CD4-positive, alpha-beta T cell treated with Interferon alpha-2 for 1 hour (primary cell): ENCODE data around the gene ACOXL.
A peak's percentile ranks its signal among the peaks of the same experiment; 100 is the strongest.

Experiments
- DNase-seq, 2 donors: peaks; one replicate each; pipeline ENCODE4 v3.0.0-alpha.2; 2020 to 2022

ACOXL gene

DNA sequence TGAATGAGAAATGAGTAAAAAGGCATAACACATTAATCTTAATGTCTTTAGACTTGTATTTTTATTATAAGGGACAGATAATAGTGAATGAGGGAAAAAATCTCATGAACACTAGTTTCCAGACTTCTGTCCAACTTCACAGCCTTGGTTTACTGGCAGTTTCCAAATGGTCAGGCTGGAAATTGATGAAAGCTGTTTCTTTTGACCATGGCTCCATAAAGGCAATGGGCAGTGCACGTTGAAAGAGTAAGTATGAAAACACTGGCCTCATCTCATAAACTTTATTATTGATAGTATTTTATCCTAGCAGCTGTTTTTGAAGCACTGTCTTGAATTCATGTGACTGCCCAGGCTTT lies 411.4 kb downstream of the ACOXL start:
- no peak for DNase-seq

DNA sequence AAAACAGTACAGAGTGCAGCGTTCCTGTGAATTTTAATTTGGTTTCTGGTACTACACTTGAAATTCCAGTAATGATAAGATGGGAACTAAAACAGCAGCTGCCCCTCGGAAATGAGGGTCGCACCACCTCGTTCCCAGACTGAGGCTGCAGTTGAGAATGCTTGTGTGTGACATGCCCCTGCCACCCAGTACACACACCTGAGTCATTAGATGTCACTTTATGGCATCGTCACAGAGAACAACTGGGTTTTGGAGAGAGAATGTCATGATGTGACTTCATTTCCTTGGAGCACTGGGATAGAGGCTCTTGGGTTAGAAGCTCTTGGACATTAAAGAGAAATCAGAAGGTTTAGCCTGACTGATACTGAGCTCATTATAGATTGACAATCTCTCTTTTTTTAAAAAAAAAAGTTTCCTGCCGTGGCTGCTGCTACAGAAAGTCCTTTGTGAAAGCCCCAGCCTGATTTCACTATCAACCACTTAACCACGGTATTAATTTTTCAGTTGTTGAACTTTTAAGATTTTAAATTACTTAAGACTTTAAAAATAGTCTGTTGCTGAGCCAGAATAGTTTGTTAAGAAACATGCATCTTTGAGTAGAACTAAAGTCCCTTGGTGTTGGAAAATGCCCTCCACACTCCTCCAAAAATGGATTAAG lies 412.9 kb downstream of the ACOXL start:
- DNase-seq = no peak

DNA sequence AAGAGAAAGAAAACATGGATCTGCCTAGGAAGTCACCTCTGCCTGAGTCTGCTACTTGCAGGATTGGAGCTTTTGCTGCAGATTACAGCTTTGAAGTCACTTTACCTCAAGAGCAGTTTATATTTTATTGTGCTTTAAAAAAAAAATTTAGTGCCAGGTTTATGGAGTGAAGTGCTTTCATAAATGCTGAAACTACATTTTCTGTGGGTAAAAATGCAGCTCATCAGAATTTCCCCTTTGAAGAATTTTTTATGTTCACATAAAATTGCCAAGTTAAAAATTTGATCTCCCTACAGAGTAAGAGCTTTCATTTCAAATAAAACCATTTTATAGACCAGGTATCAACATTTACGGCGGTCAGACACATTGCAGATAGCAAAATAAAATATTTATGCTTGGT lies 413.6 kb downstream of the ACOXL start:
- no peak for DNase-seq

DNA sequence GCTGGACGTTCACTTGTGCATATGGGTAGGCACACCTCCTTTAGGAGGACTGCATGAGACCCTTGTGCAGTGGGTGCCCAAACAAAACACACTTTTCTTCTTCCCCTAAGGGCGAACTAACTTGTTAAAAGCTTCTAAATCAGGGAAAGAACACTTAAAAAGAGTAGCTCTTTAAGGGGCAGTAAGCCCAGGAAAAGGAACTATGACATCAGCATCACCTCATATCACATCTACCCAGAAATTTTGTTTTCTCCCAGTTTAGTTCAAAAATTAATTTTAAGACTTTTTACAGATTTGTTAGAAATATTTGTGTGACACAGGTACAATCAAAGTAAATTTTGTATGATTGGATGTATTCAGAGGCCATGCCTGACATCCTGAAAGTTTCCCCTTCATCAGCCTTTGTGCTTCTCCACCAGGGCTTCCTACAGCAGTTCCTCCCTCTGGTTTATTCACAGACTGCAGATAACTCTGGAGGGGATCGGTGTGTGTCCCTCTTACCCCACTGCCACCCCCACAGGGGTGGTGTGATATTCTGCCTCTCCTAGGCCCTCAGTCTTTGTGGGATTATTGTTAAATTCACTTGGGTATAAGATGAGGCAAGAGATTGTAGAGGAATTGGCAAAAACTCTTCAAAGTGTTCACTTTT lies 416.0 kb downstream of the ACOXL start:
- DNase-seq = no peak

DNA sequence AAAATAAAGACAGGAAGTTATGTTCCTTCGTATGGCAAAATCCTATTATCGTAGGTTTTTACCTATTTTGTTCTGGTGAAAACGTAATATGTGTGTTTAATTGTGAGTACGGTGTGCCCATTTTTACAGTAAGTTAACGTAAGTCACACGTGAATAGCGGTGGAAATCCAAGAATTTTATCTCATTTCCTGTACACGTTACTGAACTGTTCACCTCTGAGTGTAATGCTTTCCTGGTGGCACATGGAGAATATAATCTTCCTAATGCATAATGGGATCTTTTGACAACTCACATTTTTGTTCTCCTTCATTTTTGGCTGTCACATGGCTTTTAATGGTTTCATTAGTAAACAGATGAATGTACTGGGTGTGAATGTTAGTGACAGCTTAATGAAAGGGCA lies 416.6 kb downstream of the ACOXL start:
- no peak for DNase-seq

DNA sequence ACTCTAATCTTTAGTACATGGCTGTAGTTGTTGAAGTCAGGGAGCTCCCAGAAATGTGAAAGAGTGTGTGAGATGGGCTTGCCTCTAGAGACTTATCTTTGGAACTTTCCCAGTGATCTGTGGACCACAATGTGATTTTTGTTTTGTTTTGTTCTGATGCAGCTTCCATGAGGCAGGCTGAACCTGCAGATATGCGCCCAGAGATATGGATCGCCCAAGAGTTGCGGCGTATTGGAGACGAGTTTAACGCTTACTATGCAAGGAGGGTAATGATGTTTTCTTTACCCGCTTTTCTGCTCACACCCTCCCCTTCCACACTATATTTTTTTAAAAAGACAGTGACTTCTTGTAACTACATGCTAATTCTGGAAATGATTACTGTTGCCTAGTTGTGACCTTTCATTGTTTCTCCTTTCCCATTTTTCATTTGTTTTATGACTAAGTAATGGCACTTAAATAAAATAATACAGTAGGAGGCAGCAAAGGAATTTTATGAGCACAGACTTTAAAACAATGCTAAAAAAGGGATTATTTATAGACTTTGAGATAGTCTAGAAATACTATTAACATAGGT lies 417.6 kb downstream of the ACOXL start:
- no peak for DNase-seq

DNA sequence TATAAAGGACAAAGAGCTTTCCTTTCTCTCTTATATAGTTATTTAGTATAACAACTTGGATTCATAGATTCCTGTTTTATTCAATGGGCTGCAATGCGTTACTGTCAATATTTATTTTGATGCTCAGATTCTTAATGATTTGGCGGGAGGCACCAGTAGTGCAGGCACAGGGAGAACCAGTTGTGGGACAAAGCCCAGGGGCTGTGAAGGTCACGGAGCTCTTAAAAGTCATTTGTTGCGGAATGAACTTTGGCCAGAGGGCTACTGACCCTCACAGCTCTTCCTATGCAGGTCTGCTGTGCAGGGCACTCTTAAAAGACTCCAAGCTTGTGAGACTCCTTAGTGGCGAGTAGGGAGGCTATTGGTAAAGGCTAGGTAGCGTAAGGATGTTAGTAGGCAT lies 422.4 kb downstream of the ACOXL start:
- no peak for DNase-seq

DNA sequence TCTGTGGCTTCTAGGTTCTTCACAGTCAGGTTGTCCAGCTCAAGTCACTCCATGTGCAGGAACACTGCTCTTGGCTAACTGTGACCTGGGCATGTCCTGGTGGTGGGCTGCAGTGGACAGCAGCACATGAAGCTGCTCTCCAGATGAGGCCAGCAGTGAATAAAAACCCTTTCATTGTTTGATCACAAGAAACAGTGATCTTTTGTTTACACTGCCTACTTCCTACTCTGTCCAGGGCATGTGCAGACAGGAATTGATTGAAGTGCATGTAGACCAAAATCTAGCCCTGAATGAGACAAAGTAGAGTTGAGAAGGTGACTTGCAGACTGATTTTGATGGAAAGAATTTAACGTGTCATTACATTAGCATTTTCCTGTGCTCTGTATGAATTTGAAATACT lies 423.2 kb downstream of the ACOXL start:
- no peak for DNase-seq

DNA sequence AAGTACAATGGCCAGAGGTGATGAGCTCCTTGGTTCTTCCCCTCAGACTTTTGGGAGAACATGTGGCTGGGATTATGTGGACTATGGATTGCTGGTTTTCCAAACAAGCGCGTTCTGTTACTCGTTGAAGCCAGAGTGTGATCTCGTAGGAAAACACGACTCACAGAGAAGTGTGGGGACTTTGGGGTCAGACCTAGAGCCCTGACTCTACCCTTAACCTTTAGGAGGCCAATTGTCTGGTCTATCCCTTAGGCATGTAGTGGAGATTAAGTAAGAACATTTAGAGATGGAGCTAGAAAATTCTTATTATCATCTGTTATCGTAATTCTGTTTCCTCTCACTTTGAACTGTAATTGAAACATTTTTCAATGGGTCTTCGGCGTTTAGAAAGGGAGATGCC lies 424.2 kb downstream of the ACOXL start:
- DNase-seq = no peak

DNA sequence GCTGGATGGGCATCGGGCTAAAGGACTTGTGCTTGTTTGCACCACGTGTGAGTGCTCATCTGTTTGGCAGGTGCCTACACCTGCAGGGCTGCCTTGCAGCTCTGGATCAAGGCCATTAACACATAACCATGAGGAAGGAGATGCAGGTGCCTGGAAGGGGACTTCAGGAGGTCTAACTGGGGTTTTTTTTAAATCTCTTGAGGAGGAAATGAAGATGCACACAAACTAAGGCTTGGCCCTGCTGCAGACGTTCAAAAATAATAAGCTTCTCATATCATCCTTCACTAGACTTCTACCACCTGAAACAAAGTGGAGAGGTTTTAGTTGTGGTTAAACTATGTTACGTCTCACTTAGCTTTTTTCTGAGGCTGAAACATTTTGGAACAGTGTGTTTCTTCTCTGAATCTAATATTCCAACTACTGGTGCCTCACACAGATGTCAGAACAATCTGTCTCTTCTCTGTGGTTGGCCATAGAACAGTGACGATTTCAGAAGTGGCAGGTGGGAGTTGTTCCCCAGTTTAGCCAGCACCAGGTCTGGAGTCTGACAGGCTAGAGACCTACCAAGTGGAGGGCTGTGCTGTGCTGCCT lies 424.8 kb downstream of the ACOXL start:
- peak in 1 of 2 donors; percentile 19 for DNase-seq

DNA sequence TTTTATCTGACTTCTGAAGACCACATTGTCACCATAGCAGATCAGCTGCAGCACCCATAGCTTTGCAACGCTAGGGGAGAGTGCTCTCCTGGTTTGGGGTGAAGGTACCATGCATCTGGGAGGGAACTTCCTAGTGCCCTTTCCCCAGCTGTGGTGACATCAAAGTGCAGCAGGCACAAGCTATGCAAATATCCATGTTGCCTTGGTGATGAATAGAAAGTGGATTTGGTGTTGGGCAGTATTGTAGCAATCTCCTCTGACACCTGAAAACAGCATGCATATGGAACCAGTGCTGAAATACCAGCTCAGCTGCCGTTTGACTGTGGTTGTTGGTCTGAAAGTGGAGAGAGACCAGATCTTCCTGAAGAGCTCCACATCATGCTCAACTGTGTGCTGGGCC lies 425.4 kb downstream of the ACOXL start:
- peak in 1 of 2 donors; percentile 37 for DNase-seq

DNA sequence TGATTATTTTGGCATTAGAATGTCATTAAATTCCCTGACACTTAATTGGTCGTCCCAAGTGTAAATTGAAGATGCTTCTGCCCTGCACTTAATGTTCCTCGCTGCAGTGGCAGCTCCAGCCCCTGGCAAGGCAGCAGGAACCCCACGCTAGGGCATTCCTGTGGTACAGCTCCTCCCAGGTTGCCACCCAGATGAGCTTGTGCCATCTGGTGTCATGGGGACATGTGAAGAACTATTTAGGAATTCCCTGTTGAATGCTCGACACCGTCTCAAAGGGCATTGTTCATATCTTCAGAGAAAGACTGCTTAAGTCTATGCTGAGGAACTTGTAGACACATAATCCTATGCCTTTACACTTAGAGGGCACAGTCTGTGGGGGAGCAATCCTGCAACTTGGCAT lies 427.3 kb downstream of the ACOXL start:
- DNase-seq = no peak

DNA sequence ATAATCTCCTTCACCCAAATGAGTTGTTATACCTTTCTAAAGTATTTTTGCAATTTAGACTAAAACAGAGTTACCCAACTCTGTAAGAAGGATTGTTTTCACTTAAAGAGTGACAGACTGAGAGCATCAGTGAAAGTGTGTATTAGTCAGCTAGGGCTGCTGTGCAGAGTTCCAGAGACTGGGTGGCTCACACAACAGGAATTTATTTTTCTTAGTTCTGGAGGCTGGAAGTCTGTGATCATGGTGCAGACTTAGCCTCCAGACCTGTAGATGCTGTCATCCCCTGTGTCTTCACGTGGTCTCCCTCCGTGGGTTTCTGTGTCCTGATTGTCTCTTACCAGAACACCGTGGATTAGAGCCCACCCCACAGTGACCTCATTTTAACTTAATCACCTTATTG lies 428.4 kb downstream of the ACOXL start:
- no peak for DNase-seq

DNA sequence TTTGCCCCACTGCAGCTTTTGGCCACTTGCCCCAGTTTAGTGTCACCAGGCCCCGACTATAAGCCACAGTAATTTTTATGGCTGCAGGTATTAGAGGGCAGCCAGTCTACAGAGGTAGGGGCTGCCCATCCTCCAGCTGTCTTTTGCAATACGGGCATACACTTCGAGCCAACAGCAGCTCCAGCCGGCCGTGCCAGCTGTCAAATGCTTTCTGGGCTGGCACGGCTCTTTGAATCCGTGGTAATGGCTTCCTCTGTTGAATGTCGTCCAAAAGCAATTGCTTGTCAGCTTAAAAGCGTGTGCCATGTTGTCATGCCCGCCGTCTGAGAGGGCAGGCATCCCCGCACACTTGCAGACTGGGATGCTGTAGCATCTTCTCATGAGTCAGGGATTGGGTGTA lies 429.6 kb downstream of the ACOXL start:
- DNase-seq = no peak

DNA sequence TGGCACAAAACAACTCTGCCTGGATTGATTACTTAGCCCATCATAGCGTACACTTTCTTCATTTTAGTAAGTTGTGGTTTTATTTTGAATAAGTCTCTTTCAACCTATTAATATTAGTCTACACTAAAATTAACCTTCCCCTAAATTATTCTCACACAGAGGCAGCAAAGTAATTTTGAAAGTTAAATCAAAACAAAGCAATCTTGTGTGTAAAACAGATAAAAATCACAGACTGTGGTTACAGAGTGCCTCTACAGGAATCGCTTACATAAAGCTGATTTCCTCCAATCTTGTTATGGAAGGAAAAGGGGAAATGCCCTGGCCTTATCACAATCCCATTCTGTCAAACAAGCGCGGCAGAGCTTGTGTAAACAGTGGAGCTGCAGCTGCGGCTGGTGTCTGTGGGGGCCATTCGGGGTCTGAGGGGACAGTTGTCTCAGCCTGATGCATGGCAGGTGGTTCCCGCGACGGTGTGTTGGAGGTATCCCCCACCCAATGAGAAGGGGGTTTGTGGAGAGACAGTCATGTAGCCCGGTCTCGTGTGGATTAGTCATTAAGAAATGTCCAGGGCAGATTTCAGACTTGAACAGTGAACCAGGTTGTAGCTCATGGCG lies 430.5 kb downstream of the ACOXL start:
- no peak for DNase-seq

DNA sequence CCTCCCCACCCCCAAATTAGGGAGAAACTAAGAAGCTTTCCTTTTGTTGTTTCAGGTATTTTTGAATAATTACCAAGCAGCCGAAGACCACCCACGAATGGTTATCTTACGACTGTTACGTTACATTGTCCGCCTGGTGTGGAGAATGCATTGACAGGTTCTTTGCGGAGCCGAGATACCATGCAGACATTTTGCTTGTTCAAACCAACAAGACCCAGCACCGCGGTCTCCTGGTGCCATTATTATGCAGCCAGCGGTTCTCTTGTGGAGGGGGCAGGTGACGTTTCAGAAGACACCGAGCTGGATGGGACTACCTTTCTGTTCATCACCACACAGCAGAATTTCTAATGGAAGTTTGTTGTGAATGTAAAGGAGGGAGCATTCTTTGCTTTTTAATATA lies 431.7 kb downstream of the ACOXL start:
- DNase-seq = no peak

DNA sequence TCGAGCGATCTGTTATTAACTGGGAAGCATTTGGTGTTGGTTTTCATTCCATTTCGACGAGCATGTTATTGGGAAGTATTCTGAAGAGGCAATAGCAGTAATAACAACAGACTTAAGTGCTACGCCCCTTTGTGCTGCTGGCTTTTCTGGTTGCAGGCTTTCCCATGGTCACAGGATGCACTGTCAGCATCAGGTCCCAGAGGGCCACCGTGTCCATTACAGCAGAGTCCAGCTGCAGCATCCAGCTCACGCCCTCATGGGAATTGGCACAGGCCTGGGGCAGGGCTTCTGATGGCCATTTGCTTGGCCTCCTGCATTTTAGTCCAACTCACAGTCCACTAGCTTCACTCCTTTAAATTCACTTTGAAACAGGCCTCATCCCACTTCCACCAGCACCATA lies 432.7 kb downstream of the ACOXL start:
- no peak for DNase-seq

DNA sequence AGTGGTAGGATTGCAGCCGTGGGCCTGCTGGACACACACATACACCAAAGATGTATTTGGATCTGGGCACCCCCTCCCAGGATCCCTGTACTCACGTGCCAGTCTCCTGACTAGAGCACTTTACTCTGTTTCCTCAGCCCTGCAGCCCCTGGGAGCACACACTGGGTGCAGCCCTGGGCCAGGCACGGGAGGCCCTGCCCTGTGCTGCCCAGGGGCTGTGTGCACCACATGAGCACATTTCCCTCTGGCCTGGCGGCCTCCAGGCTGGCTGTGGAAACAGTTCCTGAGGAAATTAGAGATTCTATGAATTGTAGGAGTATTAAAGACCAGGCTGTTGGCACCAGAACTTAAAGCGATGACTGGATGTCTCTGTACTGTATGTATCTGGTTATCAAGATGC lies 433.7 kb downstream of the ACOXL start:
- DNase-seq = no peak

DNA sequence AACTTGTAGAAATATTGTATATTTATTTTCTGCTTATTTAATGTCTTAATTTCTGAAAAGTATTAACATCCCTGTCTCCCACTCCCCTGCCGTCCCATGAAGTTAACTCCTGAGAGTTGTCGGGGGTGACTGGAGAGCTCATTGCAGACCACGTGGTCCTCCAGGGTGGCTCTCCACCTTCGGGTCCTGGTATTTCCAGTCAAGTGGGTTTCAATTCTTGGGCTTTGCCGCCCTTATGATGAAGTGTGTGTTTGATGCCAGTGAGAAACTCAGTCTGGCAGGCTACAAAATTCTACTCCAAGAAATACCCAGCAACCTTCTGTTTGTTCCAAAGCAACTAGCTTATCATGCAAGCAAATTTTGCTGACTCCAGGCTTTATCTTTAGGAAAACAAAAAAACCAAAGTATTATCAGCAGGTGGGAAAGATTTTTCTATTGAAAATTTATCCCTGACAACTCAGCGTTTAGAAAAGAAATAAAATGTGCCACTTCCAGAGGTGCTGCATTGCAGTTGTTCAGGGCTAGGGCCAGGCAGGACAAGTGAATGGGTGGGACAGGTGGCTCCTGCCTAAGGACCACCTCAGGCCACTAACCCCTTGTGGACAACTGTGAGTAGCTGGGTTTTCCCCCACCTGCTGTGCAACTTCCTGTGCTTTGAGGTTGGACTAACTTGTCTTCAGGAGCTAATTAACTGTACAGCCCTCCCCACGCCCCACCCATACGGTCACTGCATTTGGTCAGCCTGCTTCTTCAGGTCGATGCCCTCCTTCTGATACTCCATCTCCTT lies 434.9 kb downstream of the ACOXL start:
- DNase-seq = no peak

DNA sequence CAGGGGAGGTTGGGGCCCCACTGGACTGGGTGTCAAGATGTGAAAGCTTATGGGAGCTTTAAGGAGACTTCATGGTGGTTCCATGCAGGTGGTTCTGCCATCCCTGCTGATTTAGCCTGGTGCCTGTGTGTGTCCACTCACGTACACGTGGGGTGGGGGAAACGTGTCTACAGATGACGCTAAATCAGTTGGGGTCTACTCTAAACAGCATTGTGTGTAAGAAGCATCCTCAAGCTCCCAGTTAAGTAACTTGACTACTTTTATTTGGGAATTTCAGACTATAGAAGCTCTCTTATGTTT lies 435.4 kb downstream of the ACOXL start:
- DNase-seq = no peak
